ENCODE data around the gene KCNC1. TPM values are rescaled to one million over a fixed set of nuclear protein-coding genes. Genes with fewer than 3 reads are reported as not detected.

The KCNC1 gene
- total and polyA plus RNA-seq, 2 of the 4 experiments (the other 2 are of a cell fraction), result 0.03 TPM; not detected in 1

- Histone ChIP-seq H4K8ac (ENCODE audit: low read depth in 2 of 2, low read length in 2 of 2) (no peak overlapping the region), H3K79me1 (ENCODE audit: low read depth in 1 of 2, low read length in 2 of 2) (no peaks in the 10 kb centered on the region), H3K4me2 (ENCODE audit: low read depth, low read length) (no peak overlapping the region), H3K9me1 (ENCODE audit: insufficient read depth, low read length) (no peaks in the 10 kb centered on the region), H2BK20ac (ENCODE audit: low read depth, low read length) (no peak overlapping the region), H3K4ac (ENCODE audit: low read depth, low read length) (no peak overlapping the region), H3K9ac (ENCODE audit: low read depth, low read length) (no peak overlapping the region), H3K4me1 (ENCODE audit: control insufficient read depth, insufficient read depth, low read length) (no peaks in the 10 kb centered on the region), H2AK9ac (replicated peaks; ENCODE audit: low read depth, low read length, poor library complexity) (no peak overlapping the region), H3K18ac (ENCODE audit: low read depth, low read length) (no peak overlapping the region), H4K91ac (ENCODE audit: insufficient read depth, low read depth, low read length) (no peak overlapping the region), H3K27me3 (ENCODE audit: control insufficient read depth, insufficient read depth, low read length) (peaks cover 4% of the 10 kb centered on the region; the same call in 1 of the 2 replicates), H2BK5ac (ENCODE audit: low read depth, low read length, poor library complexity, severe bottlenecking) (no peak overlapping the region), H3K23ac (ENCODE audit: low read depth, low read length) (no peak overlapping the region), H3K27ac (ENCODE audit: insufficient read depth, low read length) (no peak overlapping the region), H3K9me3 (ENCODE audit: control insufficient read depth, insufficient read depth, low read length) (no peaks in the 10 kb centered on the region), H4K5ac (ENCODE audit: low read depth, low read length) (no peak overlapping the region), H3K36me3 (ENCODE audit: control insufficient read depth, insufficient read depth, low read length) (no peaks in the 10 kb centered on the region), H2AFZ (replicated peaks; ENCODE audit: low read length, poor library complexity) (no peak overlapping the region), H4K20me1 (ENCODE audit: insufficient read depth, low read length) (no peaks in the 10 kb centered on the region), H2BK120ac (ENCODE audit: low read depth, low read length) (no peak overlapping the region), H2AK5ac (ENCODE audit: low read depth, low read length) (no peak overlapping the region), H2BK15ac (ENCODE audit: low read depth, low read length) (no peak overlapping the region), H3K56ac (ENCODE audit: extremely low read depth, insufficient read depth, low read length) (no peak overlapping the region), H3K14ac (replicated peaks; ENCODE audit: low read depth, low read length) (no peak overlapping the region), H3K4me3 (ENCODE audit: insufficient read depth, low read depth, low read length) (no peak overlapping the region)
- in situ Hi-C loops (cut with MboI; ENCODE audit: low sequenced_read_pairs) (no loop called here), intact Hi-C loops (cut with micrococcal nuclease) (no loop called here), dilution Hi-C loops (cut with HindIII; ENCODE audit: low sequenced_read_pairs, unreplicated experiment) (no loop called here)
- CTCF ChIA-PET, result no interaction called here
- DNase-seq, result no peak
- 91% methylated on average over 8 of the region's 31 CpGs; no CpG with 5 or more reads in 1 of the 2 experiments for WGBS, 2 experiments (ENCODE audit: extremely low coverage in 2 of 2, insufficient read length in 1 of 2)
- no TSS peak for BruUV-seq (replicated peaks)
- no peak for ATAC-seq (ENCODE audit: low read depth)
- POLR2A ChIA-PET (ENCODE audit: unreplicated experiment), result no interaction called here
- TF ChIP-seq SMC3 (IDR thresholded peaks at IDR 0.05; ENCODE audit: low read depth, low read length), result no peak
- TF ChIP-seq POLR2A (IDR thresholded peaks at IDR 0.05; ENCODE audit: low read depth, low read length), result no peak
- no peak for TF ChIP-seq USF2 (IDR thresholded peaks at IDR 0.05; ENCODE audit: low read depth, low read length)
- no peak for TF ChIP-seq BHLHE40 (IDR thresholded peaks at IDR 0.05; ENCODE audit: low read depth, low read length)
- no peak for TF ChIP-seq RFX5 (IDR thresholded peaks at IDR 0.05; ENCODE audit: low read depth, low read length)
- no peak for TF ChIP-seq NFE2L2 (IDR thresholded peaks at IDR 0.05; ENCODE audit: low read depth, low read length)
- TF ChIP-seq RAD21 (IDR thresholded peaks at IDR 0.05; ENCODE audit: low read length), result no peak
- no peak for TF ChIP-seq MXI1 (IDR thresholded peaks at IDR 0.05; ENCODE audit: borderline replicate concordance, low read depth, low read length)
- TF ChIP-seq CTCF (conservative IDR thresholded peaks at IDR 0.05; ENCODE audit: low read depth, low read length), result no peak
- no peak for TF ChIP-seq FOS (IDR thresholded peaks at IDR 0.05; ENCODE audit: low read depth, low read length)
- TF ChIP-seq MAFK (IDR thresholded peaks at IDR 0.05; ENCODE audit: low read depth, low read length), result no peak
- no peak for TF ChIP-seq CHD1 (IDR thresholded peaks at IDR 0.05; ENCODE audit: low read depth, low read length)
- TF ChIP-seq RCOR1 (IDR thresholded peaks at IDR 0.05; ENCODE audit: insufficient replicate concordance, low read length), result no peak
- TF ChIP-seq ELK1 (IDR thresholded peaks at IDR 0.05; ENCODE audit: borderline replicate concordance, low read depth, low read length), result no peak
- TF ChIP-seq MAZ (IDR thresholded peaks at IDR 0.05; ENCODE audit: borderline replicate concordance, low read depth, low read length), result no peak
Observed at GRCh38 chr11:17772704-17773600, 38.4 kb downstream of the KCNC1 start.
